Right atrium auricular region (tissue), 2 donors: Measurements from ENCODE around the gene SEMA3B. TPM values are rescaled to one million over a fixed set of nuclear protein-coding genes. Genes with fewer than 3 reads are reported as not detected.

Experiments
- DNase-seq: peaks from one replicate; pipeline ENCODE4 v3.0.0-alpha.2; 2019; ENCODE audit warnings: low spot score
- H3K27ac ChIP-seq, 2 donors: fragments of 200-600 bp; sonication (generic); 1 replicate in 1 of 2; 2 replicates in 1 of 2; pipeline ENCODE4 v1.5.1; 2016 to 2019
- H3K27me3 ChIP-seq, 2 donors: fragments of 200-600 bp; sonication (generic); one replicate each; pipeline versions ENCODE4 v1.5.1 to v1.6.0; 2017 to 2019
- H3K36me3 ChIP-seq: fragments of 200-600 bp; sonication (generic); one replicate; pipeline ENCODE4 v1.5.1; 2016
- H3K4me1 ChIP-seq, 2 donors: fragments of 200-600 bp; sonication (generic); one replicate each; pipeline versions ENCODE4 v1.5.1 to v1.6.0; 2017 to 2019
- H3K4me3 ChIP-seq, 2 donors: fragments of 200-600 bp; sonication (generic); 1 replicate in 1 of 2; 2 replicates in 1 of 2; pipeline ENCODE4 v1.5.1; 2017 to 2019; ENCODE audit warnings: mild to moderate bottlenecking in 1 of 2, moderate library complexity in 1 of 2
- H3K9me3 ChIP-seq, 2 donors: fragments of 200-600 bp; sonication (generic); one replicate each; pipeline ENCODE4 v1.5.1; 2019
- total RNA-seq, 2 donors: library from RNA; depleted of rRNA; stranded (reverse); fragments of >200 nt; gene quantifications; one replicate each; pipeline ENCODE4 v1.1.0, GENCODE V29; 2016
- TF ChIP-seq, protein P1 (sequence below), 2 donors: fragments of 200-600 bp; sonication (generic); IDR thresholded peaks; one replicate each; pipeline ENCODE4 v1.5.1; 2019; ENCODE audit warnings: antibody characterized with exemption in 2 of 2

SEMA3B gene
- total RNA-seq, 2 donors from 2014 or later, result 15.4 to 20.0 TPM

- TF ChIP-seq, protein P1, sequence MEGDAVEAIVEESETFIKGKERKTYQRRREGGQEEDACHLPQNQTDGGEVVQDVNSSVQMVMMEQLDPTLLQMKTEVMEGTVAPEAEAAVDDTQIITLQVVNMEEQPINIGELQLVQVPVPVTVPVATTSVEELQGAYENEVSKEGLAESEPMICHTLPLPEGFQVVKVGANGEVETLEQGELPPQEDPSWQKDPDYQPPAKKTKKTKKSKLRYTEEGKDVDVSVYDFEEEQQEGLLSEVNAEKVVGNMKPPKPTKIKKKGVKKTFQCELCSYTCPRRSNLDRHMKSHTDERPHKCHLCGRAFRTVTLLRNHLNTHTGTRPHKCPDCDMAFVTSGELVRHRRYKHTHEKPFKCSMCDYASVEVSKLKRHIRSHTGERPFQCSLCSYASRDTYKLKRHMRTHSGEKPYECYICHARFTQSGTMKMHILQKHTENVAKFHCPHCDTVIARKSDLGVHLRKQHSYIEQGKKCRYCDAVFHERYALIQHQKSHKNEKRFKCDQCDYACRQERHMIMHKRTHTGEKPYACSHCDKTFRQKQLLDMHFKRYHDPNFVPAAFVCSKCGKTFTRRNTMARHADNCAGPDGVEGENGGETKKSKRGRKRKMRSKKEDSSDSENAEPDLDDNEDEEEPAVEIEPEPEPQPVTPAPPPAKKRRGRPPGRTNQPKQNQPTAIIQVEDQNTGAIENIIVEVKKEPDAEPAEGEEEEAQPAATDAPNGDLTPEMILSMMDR (IDR thresholded peaks at IDR 0.05), result peak in 1 of 2 donors; percentile 16
- Histone ChIP-seq H3K4me3 (peak within 1 kb of the TSS; percentile 88 to 99), H3K9me3 (no peaks in the 10 kb centered on the region), H3K4me1 (peaks cover 0 to 36% of the 10 kb centered on the region in 2 donors), H3K36me3 (peaks cover 32% of the 10 kb centered on the region), H3K27me3 (no peaks in the 10 kb centered on the region), H3K27ac (peak within 1 kb of the TSS; percentile 91 to 96)
- peak; percentile 98 for DNase-seq
These were observed 23.5 kb downstream of the SEMA3B start, which contains the start of gene IFRD2 for GRCh38 chr3:50292159-50293078. Gene IFRD2 (minus strand): TSS chr3:50292429. CDS start chr3:50292274, 155 bp downstream.

GRCh38 chr3:50293079-50293801 is 24.3 kb downstream of the SEMA3B start:
- peak overlapping the region; percentile 91 to 96 for H3K27ac ChIP-seq
- peak overlapping the region in 1 of 2 donors; percentile 99 for H3K4me3 ChIP-seq
- peaks cover 0 to 37% of the 10 kb centered on the region in 2 donors for H3K4me1 ChIP-seq
- TF ChIP-seq, protein P1 (IDR thresholded peaks at IDR 0.05), result no peak
- peaks cover 24% of the 10 kb centered on the region for H3K36me3 ChIP-seq
- no peak for DNase-seq
- H3K27me3 ChIP-seq, result no peaks in the 10 kb centered on the region
- H3K9me3 ChIP-seq, result no peaks in the 10 kb centered on the region

DNA sequence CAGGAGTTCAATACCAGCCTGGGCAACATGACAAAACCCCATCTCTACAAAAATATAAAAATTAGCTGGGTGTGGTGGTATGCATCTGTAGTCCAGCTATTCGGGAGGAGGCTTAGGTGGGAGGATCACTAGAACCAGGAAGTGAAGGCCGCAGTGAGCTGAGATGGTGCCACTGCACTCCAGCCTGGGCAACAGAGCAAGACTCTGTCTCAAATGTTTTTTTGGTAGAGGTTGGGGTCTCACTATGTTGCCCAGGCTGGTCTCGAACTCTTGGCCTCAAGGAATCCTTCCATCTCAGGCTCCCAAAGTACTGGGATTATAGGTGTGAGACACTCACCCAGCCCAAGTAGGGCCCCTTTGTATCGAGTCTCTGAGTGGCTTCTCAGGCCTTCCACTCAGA is 25.1 kb downstream of the SEMA3B start:
- Histone ChIP-seq H3K4me1 (peaks cover 0 to 44% of the 10 kb centered on the region in 2 donors), H3K27ac (no peak overlapping the region), H3K36me3 (peaks cover 15% of the 10 kb centered on the region)

DNA sequence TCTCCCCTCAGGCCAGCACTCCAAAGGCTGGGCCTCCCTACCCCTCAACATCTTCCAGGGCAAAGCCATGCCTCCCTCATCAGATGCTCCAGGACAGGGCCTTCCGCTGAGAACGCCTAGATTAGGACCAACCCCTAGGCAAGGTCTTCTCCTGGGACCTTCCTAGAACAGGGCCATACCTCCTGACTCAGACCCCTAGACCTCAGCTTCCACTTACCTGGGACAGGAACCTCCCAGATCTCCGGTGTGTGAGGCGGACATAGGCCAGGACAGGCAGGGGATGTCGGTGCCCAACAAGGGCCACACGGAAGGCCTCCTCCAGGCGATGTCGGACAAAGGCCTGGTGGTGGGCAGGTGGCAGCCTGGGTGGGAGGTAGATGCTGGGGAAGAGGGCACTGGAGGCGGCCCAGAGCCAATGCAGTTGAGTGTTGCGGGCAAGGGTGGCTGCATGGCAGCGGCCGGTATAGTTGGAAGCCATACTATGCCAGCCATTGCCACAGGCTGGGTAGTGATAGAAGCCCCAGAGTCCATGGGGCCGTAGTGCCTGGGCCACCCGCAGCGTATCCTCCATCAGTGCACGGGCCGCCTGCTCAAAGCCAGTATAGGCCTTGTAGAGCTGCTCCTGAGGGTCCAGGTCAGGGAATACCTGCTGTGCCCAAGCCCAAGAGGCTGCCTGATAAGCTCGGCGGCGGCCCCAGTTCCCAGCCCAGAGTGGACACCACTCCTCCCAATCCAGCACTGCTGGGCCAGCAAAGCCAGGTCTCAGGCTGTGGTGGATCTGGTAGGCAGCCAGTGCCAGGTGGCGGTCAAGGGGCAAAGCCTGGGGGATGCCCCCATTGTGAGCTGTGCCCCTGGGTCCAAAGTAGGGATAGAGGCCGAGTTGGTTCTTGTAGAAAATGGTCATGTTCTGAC is 25.8 kb downstream of the SEMA3B start:
- no peak for DNase-seq
- no peak overlapping the region for H3K27ac ChIP-seq

More for the DNA sequence above, 25.1 kb downstream of the SEMA3B start:
- H3K4me3 ChIP-seq, result no peak overlapping the region
- H3K9me3 ChIP-seq, result no peaks in the 10 kb centered on the region
- H3K27me3 ChIP-seq, result no peaks in the 10 kb centered on the region
- DNase-seq, result no peak
- TF ChIP-seq, protein P1 (IDR thresholded peaks at IDR 0.05), result no peak

More for the DNA sequence above, 25.8 kb downstream of the SEMA3B start:
- H3K4me3 ChIP-seq, result no peak overlapping the region
- TF ChIP-seq, protein P1 (IDR thresholded peaks at IDR 0.05), result no peak
- no peaks in the 10 kb centered on the region for H3K9me3 ChIP-seq
- H3K36me3 ChIP-seq, result peaks cover 8% of the 10 kb centered on the region
- no peaks in the 10 kb centered on the region for H3K27me3 ChIP-seq
- H3K4me1 ChIP-seq, result peaks cover 0 to 46% of the 10 kb centered on the region in 2 donors
